Metanephros (tissue), 2 donors: ENCODE results near the gene COL24A1. TPM values are rescaled to one million over a fixed set of nuclear protein-coding genes. Genes with fewer than 3 reads are reported as not detected.

Experiments used
- small RNA-seq: library from RNA; depleted of rRNA; stranded (forward); fragments of <200 nt; gene quantifications from one replicate; pipeline ENCODE3, GENCODE V24; 2014; ENCODE audit warnings: low replicate concordance
- total RNA-seq: library from RNA; depleted of rRNA; stranded (reverse); fragments of >200 nt; gene quantifications from one replicate; pipeline ENCODE4 v1.2.3, GENCODE V29; 2014

The COL24A1 gene
- total RNA-seq, result 1.9 TPM

GRCh38 chr1:86156566-86157455 lies at the start of gene COL24A1:
COL24A1 (minus strand) TSS chr1:86156772; CDS start chr1:86156396, 376 bp downstream.

GRCh38 chr1:85707990-85708828 lies 448.4 kb downstream of the COL24A1 start, which contains the start of gene ZNHIT6:
ZNHIT6 (minus strand) TSS chr1:85708433; CDS start chr1:85708284, 149 bp downstream.

Small RNA genes within 50 kb of the gene (small RNA-seq; reads per million reads assigned to genes)
- gene RNA5SP51, result not detected

Other genes with a start within 250 kb of the COL24A1 start
- gene ODF2L, start 239.6 kb upstream of the COL24A1 start, total RNA-seq, result 29.7 TPM